Left ventricle myocardium inferior (tissue), 1 donor: Measurements from ENCODE around the gene MYO3A. TPM values are rescaled to one million over a fixed set of nuclear protein-coding genes. Genes with fewer than 3 reads are reported as not detected.
"Not testable (repeated sequence)": the region's sequence is repeated elsewhere in the genome, so short reads cannot be mapped to it uniquely, and the experiment has no call there.

Experiments used
- DNase-seq: peaks from one replicate; pipeline ENCODE4 v3.0.0-alpha.2; 2020
- H3K27ac ChIP-seq: fragments of 200-600 bp; replicated peaks from 2 replicates; pipeline ENCODE4 v1.8.0; 2021
- H3K27me3 ChIP-seq: fragments of 200-600 bp; 2 replicates; pipeline ENCODE4 v1.8.0; 2021; ENCODE audit warnings: low read depth
- H3K36me3 ChIP-seq: fragments of 200-600 bp; 2 replicates; pipeline ENCODE4 v1.8.0; 2021
- H3K4me1 ChIP-seq: fragments of 200-600 bp; 2 replicates; pipeline ENCODE4 v1.8.0; 2021
- H3K4me3 ChIP-seq: fragments of 200-600 bp; 2 replicates; pipeline ENCODE4 v1.8.0; 2021; ENCODE audit warnings: mild to moderate bottlenecking, moderate library complexity
- H3K9me3 ChIP-seq: fragments of 200-600 bp; replicated peaks from 2 replicates; pipeline ENCODE4 v1.8.0; 2021
- intact Hi-C: fragments of 100-400 bp; cut with micrococcal nuclease; formaldehyde crosslinking; loops from one replicate; pipeline ENCODE4 v1.11.0; 2022
- total RNA-seq: library from RNA; stranded (reverse); fragmentation: NEBNext Ultra II Directional; extraction: Animal tissue kit (Norgen Biotek cat#: 25700); gene quantifications from one replicate; pipeline ENCODE4 v1.2.1, GENCODE V29; 2021
- TF ChIP-seq, protein P1 (sequence below): fragments of 200-600 bp; IDR thresholded peaks from 2 replicates; pipeline ENCODE4 v1.8.0; 2021; ENCODE audit warnings: antibody characterized with exemption, mild to moderate bottlenecking, borderline replicate concordance
- donor health status: DM: no; HTN: yes; CAD: no; lungs with severe emphysema.

MYO3A gene
- total RNA-seq, 1 donor from 2014 or later = not detected

DNA sequence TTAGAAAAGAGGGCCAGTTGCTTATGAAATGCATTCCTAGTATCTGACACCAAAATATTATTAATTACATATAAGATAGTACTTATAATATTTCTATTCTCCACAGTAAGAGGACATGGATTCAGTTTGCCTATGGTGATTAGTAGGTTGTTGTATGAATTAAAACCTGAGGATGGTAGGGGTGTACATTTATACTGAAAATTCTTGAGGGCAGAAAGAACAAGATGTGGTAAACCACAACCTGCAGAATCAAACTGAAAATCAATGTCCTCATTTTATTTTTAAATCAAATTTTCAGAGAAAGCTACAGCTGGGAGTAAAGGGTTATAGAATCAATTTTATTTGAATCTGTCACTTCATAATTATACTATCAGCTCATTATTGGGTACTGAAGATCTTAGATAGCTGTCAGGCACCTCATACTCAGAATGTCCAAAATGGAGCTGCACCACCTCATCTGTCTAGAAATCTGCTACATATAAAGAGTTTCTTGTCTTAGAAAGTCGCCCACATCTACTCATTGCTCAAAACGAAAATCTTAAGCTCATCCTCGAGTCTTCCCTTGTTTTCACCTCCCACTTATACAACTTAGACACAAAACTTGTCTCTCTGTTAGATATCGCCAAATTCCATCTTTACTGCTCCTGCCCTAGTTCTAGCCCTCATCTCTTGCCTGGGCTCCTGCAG lies 65.4 kb downstream of the MYO3A start:
- no peak overlapping the region for H3K4me3 ChIP-seq
- H3K27me3 ChIP-seq = no peaks in the 10 kb centered on the region
- DNase-seq = no peak
- TF ChIP-seq, protein P1, sequence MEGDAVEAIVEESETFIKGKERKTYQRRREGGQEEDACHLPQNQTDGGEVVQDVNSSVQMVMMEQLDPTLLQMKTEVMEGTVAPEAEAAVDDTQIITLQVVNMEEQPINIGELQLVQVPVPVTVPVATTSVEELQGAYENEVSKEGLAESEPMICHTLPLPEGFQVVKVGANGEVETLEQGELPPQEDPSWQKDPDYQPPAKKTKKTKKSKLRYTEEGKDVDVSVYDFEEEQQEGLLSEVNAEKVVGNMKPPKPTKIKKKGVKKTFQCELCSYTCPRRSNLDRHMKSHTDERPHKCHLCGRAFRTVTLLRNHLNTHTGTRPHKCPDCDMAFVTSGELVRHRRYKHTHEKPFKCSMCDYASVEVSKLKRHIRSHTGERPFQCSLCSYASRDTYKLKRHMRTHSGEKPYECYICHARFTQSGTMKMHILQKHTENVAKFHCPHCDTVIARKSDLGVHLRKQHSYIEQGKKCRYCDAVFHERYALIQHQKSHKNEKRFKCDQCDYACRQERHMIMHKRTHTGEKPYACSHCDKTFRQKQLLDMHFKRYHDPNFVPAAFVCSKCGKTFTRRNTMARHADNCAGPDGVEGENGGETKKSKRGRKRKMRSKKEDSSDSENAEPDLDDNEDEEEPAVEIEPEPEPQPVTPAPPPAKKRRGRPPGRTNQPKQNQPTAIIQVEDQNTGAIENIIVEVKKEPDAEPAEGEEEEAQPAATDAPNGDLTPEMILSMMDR = no peak
- no peaks in the 10 kb centered on the region for H3K36me3 ChIP-seq
- intact Hi-C loops = no loop called here
- no peaks in the 10 kb centered on the region for H3K9me3 ChIP-seq
- no peak overlapping the region for H3K27ac ChIP-seq
- H3K4me1 ChIP-seq = no peaks in the 10 kb centered on the region

DNA sequence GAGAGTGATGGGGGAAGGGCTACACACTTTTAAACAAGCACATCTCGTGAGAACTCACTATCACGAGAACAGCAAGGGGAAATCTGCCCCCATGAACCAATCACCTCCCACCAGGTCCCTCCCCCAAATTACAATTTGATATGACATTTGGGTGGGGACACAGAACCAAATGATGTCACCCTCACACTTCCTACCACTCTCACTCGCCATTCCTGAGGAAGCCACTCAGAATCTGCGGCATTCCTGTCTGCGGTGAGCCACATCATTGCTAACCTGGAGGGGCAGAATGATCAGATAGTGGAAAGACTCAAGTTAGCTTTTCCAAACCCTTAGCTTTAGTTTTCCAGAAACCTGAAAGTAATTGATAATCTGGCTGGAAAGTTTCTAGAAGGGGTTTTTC lies 66.9 kb downstream of the MYO3A start:
- no peak overlapping the region for H3K4me3 ChIP-seq
- H3K27me3 ChIP-seq = no peaks in the 10 kb centered on the region
- TF ChIP-seq, protein P1 = no peak
- intact Hi-C loops = no loop called here
- no peak for DNase-seq
- H3K9me3 ChIP-seq = no peaks in the 10 kb centered on the region
- H3K4me1 ChIP-seq = no peaks in the 10 kb centered on the region
- H3K27ac ChIP-seq = no peak overlapping the region
- H3K36me3 ChIP-seq = no peaks in the 10 kb centered on the region

DNA sequence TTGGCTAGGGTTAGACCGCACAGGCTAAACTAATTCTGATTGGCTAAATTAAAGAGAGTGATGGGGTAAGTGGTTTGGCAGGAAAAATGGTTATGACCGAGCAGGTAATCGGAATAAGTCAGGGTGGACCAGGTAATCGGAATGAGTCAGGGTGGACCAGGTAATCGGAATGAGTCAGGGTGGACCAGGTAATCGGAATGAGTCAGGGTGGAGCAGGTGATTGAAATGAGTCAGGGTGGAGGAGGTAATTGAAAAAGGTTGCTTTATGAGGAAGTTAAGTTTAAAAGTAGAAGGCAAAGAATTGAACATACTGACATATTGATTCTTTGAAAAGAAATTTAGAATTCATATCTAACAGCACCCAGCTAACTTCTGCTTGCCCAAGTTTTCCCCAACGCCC lies 68.4 kb downstream of the MYO3A start:
- H3K4me1 ChIP-seq, DNase-seq, H3K27ac ChIP-seq, H3K36me3 ChIP-seq, intact Hi-C loops, H3K9me3 ChIP-seq, H3K27me3 ChIP-seq, H3K4me3 ChIP-seq: not testable (repeated sequence)

DNA sequence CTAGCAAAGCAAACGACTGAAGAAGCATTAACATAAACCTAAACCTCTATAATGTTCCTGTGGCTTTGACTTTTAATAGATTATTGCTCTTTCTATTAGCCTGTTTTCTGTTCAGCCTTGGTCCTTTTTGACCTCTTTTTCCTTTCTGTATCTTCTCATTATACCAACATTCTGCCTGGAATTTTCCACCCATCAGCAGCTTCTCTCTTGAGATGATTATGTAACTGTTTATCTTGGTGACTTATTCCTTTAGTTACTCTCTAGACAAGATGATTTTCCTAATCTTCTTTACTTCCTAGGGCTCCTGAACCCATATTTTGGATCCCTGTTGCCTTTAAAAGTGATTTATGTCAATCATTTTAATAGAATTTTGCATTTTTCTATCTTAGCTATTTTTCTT lies 81.1 kb downstream of the MYO3A start:
- peak overlapping the region; percentile 46 for H3K27ac ChIP-seq
- no peaks in the 10 kb centered on the region for H3K27me3 ChIP-seq
- intact Hi-C loops = no loop called here

DNA sequence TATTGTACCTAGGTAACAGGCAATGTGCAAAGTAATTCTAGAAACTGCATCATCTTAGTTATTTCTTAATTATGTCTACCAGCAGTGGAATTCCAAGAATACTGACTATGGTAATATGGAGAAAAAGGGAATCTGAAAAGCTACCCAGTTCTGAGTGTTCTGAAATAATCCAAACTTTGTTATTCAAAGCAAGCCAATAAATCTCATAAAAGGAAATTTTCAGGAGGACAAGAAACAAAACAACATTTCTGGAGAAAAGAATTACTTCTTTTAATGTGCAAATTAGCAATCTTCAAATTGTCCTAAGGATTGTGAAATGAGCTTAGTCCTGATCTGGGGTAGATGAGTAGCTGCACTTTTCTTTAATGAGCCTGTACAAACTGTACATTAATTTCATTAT lies 88.8 kb downstream of the MYO3A start:
- H3K4me3 ChIP-seq = no peak overlapping the region
- TF ChIP-seq, protein P1 = no peak
- no peaks in the 10 kb centered on the region for H3K36me3 ChIP-seq
- intact Hi-C loops = no loop called here
- H3K9me3 ChIP-seq = no peaks in the 10 kb centered on the region
- no peak for DNase-seq
- H3K27ac ChIP-seq = no peak overlapping the region
- H3K27me3 ChIP-seq = no peaks in the 10 kb centered on the region
- no peaks in the 10 kb centered on the region for H3K4me1 ChIP-seq

More for the DNA sequence above, 81.1 kb downstream of the MYO3A start:
- no peak overlapping the region for H3K4me3 ChIP-seq
- H3K36me3 ChIP-seq = no peaks in the 10 kb centered on the region
- DNase-seq = no peak
- peaks cover 10% of the 10 kb centered on the region for H3K9me3 ChIP-seq
- no peaks in the 10 kb centered on the region for H3K4me1 ChIP-seq
- TF ChIP-seq, protein P1 = no peak

DNA sequence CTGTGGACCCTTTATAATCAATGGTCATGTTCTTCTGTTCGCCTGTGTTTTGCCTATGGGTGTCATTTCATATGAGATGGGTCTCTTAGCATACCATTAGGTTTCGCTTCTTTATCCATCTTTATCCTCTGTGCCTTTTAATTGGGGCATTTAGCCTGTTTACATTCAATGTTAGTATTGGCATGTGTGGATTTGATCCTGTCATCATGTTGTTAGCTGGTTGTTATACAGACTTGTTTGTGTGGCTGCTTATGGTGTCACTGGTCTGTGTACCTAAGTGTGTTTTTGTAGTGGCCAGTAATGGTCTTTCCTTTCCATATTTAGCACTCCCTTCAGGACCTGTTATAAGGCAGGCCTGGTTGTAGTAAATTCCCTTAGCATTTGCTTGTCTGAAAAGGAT lies 90.3 kb downstream of the MYO3A start:
- Histone ChIP-seq H3K4me1 (no peaks in the 10 kb centered on the region), H3K27me3 (no peaks in the 10 kb centered on the region), H3K36me3 (no peaks in the 10 kb centered on the region), H3K4me3 (no peak overlapping the region), H3K27ac (no peak overlapping the region), H3K9me3 (no peaks in the 10 kb centered on the region)
- DNase-seq = no peak
- intact Hi-C loops = no loop called here
- TF ChIP-seq, protein P1 = no peak
